ENCODE data around the gene TMEM201. TPM values are rescaled to one million over a fixed set of nuclear protein-coding genes. Genes with fewer than 3 reads are reported as not detected.

TMEM201 gene
- total RNA-seq, 1 donor from 2014 or later = 35.1 TPM

- Mint-ChIP-seq H3K9me3 (ENCODE audit: unreplicated experiment) (peaks cover 9% of the 10 kb centered on the region), H3K27ac (ENCODE audit: unreplicated experiment) (no peak overlapping the region), H3K27me3 (ENCODE audit: unreplicated experiment) (peaks cover 8% of the 10 kb centered on the region), H3K36me3 (ENCODE audit: unreplicated experiment) (no peaks in the 10 kb centered on the region), H3K4me3 (ENCODE audit: unreplicated experiment) (no peak overlapping the region), H3K4me1 (ENCODE audit: low read depth, unreplicated experiment) (peaks cover 26% of the 10 kb centered on the region)
- DNase-seq = no peak
- no peak for TF ChIP-seq CTCF (IDR thresholded peaks at IDR 0.05; ENCODE audit: partially characterized antibody, unreplicated experiment)
Observed at GRCh38 chr1:9595156-9595967, 6.7 kb downstream of the TMEM201 start.

GRCh38 chr1:9595968-9596340, 7.2 kb downstream of the TMEM201 start:
- Mint-ChIP-seq H3K9me3 (ENCODE audit: unreplicated experiment) (peaks cover 6% of the 10 kb centered on the region), H3K27me3 (ENCODE audit: unreplicated experiment) (peaks cover 8% of the 10 kb centered on the region), H3K4me1 (ENCODE audit: low read depth, unreplicated experiment) (peaks cover 20% of the 10 kb centered on the region), H3K4me3 (ENCODE audit: unreplicated experiment) (no peak overlapping the region), H3K27ac (ENCODE audit: unreplicated experiment) (peak overlapping the region; percentile 48), H3K36me3 (ENCODE audit: unreplicated experiment) (no peaks in the 10 kb centered on the region)
- no peak for DNase-seq
- no peak for TF ChIP-seq CTCF (IDR thresholded peaks at IDR 0.05; ENCODE audit: partially characterized antibody, unreplicated experiment)

- H3K4me3 Mint-ChIP-seq (ENCODE audit: unreplicated experiment) = no peak overlapping the region
- peaks cover 6% of the 10 kb centered on the region for H3K9me3 Mint-ChIP-seq (ENCODE audit: unreplicated experiment)
- peaks cover 18% of the 10 kb centered on the region for H3K4me1 Mint-ChIP-seq (ENCODE audit: low read depth, unreplicated experiment)
- peaks cover 6% of the 10 kb centered on the region for H3K27me3 Mint-ChIP-seq (ENCODE audit: unreplicated experiment)
- no peak for TF ChIP-seq CTCF (IDR thresholded peaks at IDR 0.05; ENCODE audit: partially characterized antibody, unreplicated experiment)
- H3K36me3 Mint-ChIP-seq (ENCODE audit: unreplicated experiment) = no peaks in the 10 kb centered on the region
- DNase-seq = no peak
- peak overlapping the region; percentile 62 for H3K27ac Mint-ChIP-seq (ENCODE audit: unreplicated experiment)
Observed at GRCh38 chr1:9596415-9597123, 7.9 kb downstream of the TMEM201 start.

GRCh38 chr1:9597361-9598315, 8.9 kb downstream of the TMEM201 start:
- H3K4me1 Mint-ChIP-seq (ENCODE audit: low read depth, unreplicated experiment) = peaks cover 14% of the 10 kb centered on the region
- no peak overlapping the region for H3K27ac Mint-ChIP-seq (ENCODE audit: unreplicated experiment)
- H3K36me3 Mint-ChIP-seq (ENCODE audit: unreplicated experiment) = no peaks in the 10 kb centered on the region
- no peak for DNase-seq
- peaks cover 2% of the 10 kb centered on the region for H3K27me3 Mint-ChIP-seq (ENCODE audit: unreplicated experiment)
- no peak for TF ChIP-seq CTCF (IDR thresholded peaks at IDR 0.05; ENCODE audit: partially characterized antibody, unreplicated experiment)
- H3K4me3 Mint-ChIP-seq (ENCODE audit: unreplicated experiment) = no peak overlapping the region
- no peaks in the 10 kb centered on the region for H3K9me3 Mint-ChIP-seq (ENCODE audit: unreplicated experiment)
